WERI-Rb-1 (cell line): ENCODE results near the gene MAN2A1.

Source experiments
- DNase-seq: peaks from one replicate; pipeline ENCODE4 v3.0.0-alpha.2; 2020
- H3K27ac ChIP-seq: fragments of 250-450 bp; sonication (Bioruptor Pico); 2 replicates; pipeline ENCODE4 v1.5.1; 2020; ENCODE audit warnings: mild to moderate bottlenecking, moderate library complexity
- H3K27me3 ChIP-seq: fragments of 250-450 bp; sonication (Bioruptor Pico); 2 replicates; pipeline ENCODE4 v1.5.1; 2021; ENCODE audit warnings: mild to moderate bottlenecking, low read depth, moderate library complexity; ENCODE audit not compliant: insufficient read depth, severe bottlenecking
- H3K36me3 ChIP-seq: fragments of 250-450 bp; sonication (Bioruptor Pico); 2 replicates; pipeline ENCODE4 v1.5.1; 2020; ENCODE audit warnings: mild to moderate bottlenecking, moderate library complexity
- H3K4me3 ChIP-seq: 2 replicates; pipeline ENCODE4 v1.5.1; 2011; ENCODE audit warnings: low read depth, mild to moderate bottlenecking, control low read depth, low read length
- H3K9me3 ChIP-seq: fragments of 250-450 bp; sonication (Bioruptor Pico); 2 replicates; pipeline ENCODE4 v1.5.1; 2021; ENCODE audit warnings: mild to moderate bottlenecking, moderate library complexity; ENCODE audit not compliant: severe bottlenecking
- CTCF ChIP-seq: IDR thresholded peaks from 2 replicates; pipeline ENCODE4 v1.5.1; 2011; ENCODE audit warnings: low read depth, mild to moderate bottlenecking, control low read depth, inconsistent platforms, low read length

MAN2A1 gene

GRCh38 chr5:109695005-109695926 is 5.5 kb downstream of the MAN2A1 start:
- no peak for DNase-seq
- Histone ChIP-seq H3K27me3 (no peaks in the 10 kb centered on the region), H3K9me3 (no peaks in the 10 kb centered on the region), H3K4me3 (no peak overlapping the region), H3K27ac (no peak overlapping the region), H3K36me3 (no peaks in the 10 kb centered on the region; the same call in none of the 2 replicates)
- no peak for TF ChIP-seq CTCF

DNA sequence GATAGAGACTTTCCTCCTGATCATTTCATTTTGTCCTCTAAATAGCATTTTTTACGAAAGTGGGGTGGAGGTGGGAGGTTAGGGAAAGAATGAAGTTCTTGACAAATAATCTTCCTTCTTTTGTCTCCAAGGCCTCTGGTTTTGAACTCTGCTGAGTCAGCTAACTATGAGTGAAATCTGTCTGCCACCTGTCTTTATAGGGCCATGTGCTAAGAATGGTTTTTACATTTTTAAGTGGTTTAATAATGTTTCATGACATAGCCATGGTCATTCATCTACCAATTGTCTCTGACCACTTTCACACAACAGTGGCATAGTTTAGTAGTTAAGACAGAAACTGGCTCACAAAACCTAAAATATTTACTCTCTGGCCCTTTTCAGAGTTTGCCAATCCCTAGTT is 7.6 kb downstream of the MAN2A1 start:
- no peak for TF ChIP-seq CTCF
- DNase-seq, result no peak
- no peak overlapping the region for H3K27ac ChIP-seq
- H3K9me3 ChIP-seq, result no peaks in the 10 kb centered on the region
- H3K27me3 ChIP-seq, result no peaks in the 10 kb centered on the region
- no peak overlapping the region for H3K4me3 ChIP-seq
- H3K36me3 ChIP-seq, result no peaks in the 10 kb centered on the region; the same call in none of the 2 replicates

DNA sequence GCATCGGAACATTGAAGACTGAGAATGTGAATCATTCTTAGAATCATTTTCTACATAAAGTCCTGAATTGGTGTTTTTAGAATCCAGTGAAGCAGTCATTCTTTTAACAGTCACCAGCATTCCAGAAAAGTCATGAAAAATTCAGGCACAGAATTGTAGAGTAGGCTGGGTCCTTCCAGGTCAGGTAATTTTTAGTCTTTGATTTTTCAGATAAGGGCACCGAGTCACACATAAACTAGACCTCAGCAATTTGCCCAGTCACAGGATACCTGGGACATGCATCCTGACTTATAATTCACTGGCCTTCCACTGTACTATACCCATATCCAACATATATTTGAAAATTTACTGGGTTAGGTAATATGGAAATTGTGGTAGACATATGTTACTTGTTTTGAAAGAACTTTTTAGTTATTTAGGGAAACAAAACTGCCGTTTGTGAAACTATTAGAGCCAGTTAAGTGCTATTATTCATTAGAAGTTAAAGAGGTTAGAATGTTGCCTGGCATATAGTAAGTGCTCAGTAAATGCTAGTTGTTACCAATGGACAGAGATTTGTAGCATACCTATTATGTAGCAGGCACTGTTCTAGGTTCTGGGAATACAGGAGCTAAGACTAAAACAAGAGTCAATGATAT is 10.9 kb downstream of the MAN2A1 start:
- Histone ChIP-seq H3K27ac (no peak overlapping the region), H3K9me3 (no peaks in the 10 kb centered on the region), H3K36me3 (no peaks in the 10 kb centered on the region; the same call in none of the 2 replicates), H3K4me3 (no peak overlapping the region), H3K27me3 (no peaks in the 10 kb centered on the region)
- no peak for TF ChIP-seq CTCF
- DNase-seq, result no peak

DNA sequence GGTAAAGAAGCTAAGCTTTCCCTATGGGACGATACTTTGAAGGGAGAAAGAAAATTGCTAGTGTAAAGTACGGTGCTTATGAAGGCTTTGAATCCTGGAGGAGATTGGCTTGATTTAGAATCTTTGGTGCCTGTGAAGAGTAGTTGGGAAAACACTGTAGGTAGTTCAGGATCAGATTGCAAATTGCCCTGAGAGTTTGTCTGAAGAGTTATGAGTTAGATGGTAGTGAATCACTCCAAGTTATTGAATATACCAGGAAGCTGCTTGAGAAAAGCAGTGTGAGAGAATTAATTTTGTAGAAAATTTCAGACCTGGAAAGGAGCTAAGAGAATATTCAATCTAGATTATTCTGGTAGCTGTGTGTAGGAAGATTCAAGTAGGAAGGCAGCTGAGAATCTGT is 11.5 kb downstream of the MAN2A1 start:
- TF ChIP-seq CTCF, result no peak

GRCh38 chr5:109701792-109702191 is 12.1 kb downstream of the MAN2A1 start:
- H3K27ac ChIP-seq, result no peak overlapping the region
- no peaks in the 10 kb centered on the region for H3K9me3 ChIP-seq
- TF ChIP-seq CTCF, result no peak
- H3K27me3 ChIP-seq, result no peaks in the 10 kb centered on the region
- no peak for DNase-seq
- no peak overlapping the region for H3K4me3 ChIP-seq
- H3K36me3 ChIP-seq, result no peaks in the 10 kb centered on the region; the same call in 1 of the 2 replicates

More for the DNA sequence above, 11.5 kb downstream of the MAN2A1 start:
- Histone ChIP-seq H3K9me3 (no peaks in the 10 kb centered on the region), H3K4me3 (no peak overlapping the region), H3K36me3 (no peaks in the 10 kb centered on the region; the same call in none of the 2 replicates), H3K27ac (no peak overlapping the region), H3K27me3 (no peaks in the 10 kb centered on the region)
- DNase-seq, result no peak
